ENCODE data around the gene LEMD3. TPM values are rescaled to one million over a fixed set of nuclear protein-coding genes. Genes with fewer than 3 reads are reported as not detected.

The LEMD3 gene
- total RNA-seq, 4 donors from 2014 or later, result 17.9 to 51.7 (median 44.3) TPM

DNA sequence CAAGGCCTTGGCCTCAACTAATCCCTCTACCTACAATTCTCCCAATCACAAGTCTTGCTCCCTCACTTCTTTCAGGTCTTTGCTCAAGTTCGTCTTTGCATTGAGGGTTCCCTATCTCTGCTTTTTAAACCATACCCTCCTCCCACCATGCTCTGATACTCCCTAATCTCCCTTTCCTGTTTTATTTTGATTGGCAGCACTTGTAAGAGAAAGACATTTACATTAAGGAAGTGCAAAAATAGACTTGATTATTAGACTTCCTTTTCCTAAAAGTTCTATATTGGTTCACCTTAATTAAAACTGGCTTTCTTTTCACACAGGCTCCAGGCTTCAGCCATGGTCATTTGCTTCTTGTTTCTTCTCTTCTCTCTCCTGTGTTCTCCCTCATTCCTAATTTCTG, 30.0 kb upstream of the LEMD3 start:
- H3K4me1 ChIP-seq, result no peaks in the 10 kb centered on the region
- TF ChIP-seq CTCF (IDR thresholded peaks at IDR 0.05), result no peak
- no peak for TF ChIP-seq POLR2A (IDR thresholded peaks at IDR 0.05)
- no peak for DNase-seq
- H3K27me3 ChIP-seq, result no peaks in the 10 kb centered on the region
- H3K36me3 ChIP-seq, result no peaks in the 10 kb centered on the region
- H3K9me3 ChIP-seq, result no peaks in the 10 kb centered on the region
- no peak overlapping the region for H3K27ac ChIP-seq
- no peak overlapping the region for H3K4me3 ChIP-seq

- no peaks in the 10 kb centered on the region for H3K27me3 ChIP-seq
- H3K4me3 ChIP-seq, result no peak overlapping the region
- H3K27ac ChIP-seq, result no peak overlapping the region
- no peak for DNase-seq
- no peaks in the 10 kb centered on the region for H3K9me3 ChIP-seq
- no peak for TF ChIP-seq POLR2A (IDR thresholded peaks at IDR 0.05)
- TF ChIP-seq CTCF (IDR thresholded peaks at IDR 0.05), result no peak
- H3K36me3 ChIP-seq, result no peaks in the 10 kb centered on the region
- H3K4me1 ChIP-seq, result no peaks in the 10 kb centered on the region
Observed at GRCh38 chr12:65140738-65141137, 28.6 kb upstream of the LEMD3 start.

- no peaks in the 10 kb centered on the region for H3K36me3 ChIP-seq
- H3K27ac ChIP-seq, result no peak overlapping the region
- no peak for DNase-seq
- TF ChIP-seq CTCF (IDR thresholded peaks at IDR 0.05), result no peak
- TF ChIP-seq POLR2A (IDR thresholded peaks at IDR 0.05), result no peak
- no peak overlapping the region for H3K4me3 ChIP-seq
- H3K9me3 ChIP-seq, result no peaks in the 10 kb centered on the region
- no peaks in the 10 kb centered on the region for H3K27me3 ChIP-seq
- H3K4me1 ChIP-seq, result no peaks in the 10 kb centered on the region
Observed at GRCh38 chr12:65147312-65147905, 22.0 kb upstream of the LEMD3 start.

- H3K4me3 ChIP-seq, result no peak overlapping the region
- no peak for DNase-seq
- H3K36me3 ChIP-seq, result no peaks in the 10 kb centered on the region
- H3K27ac ChIP-seq, result no peak overlapping the region
- H3K9me3 ChIP-seq, result no peaks in the 10 kb centered on the region
- no peak for TF ChIP-seq CTCF (IDR thresholded peaks at IDR 0.05)
- no peaks in the 10 kb centered on the region for H3K4me1 ChIP-seq
- H3K27me3 ChIP-seq, result no peaks in the 10 kb centered on the region
Observed at GRCh38 chr12:65152012-65152411, 17.4 kb upstream of the LEMD3 start.

GRCh38 chr12:65152596-65152995, 16.8 kb upstream of the LEMD3 start:
- Histone ChIP-seq H3K4me1 (no peaks in the 10 kb centered on the region), H3K9me3 (no peaks in the 10 kb centered on the region), H3K27ac (no peak overlapping the region), H3K27me3 (no peaks in the 10 kb centered on the region), H3K4me3 (no peak overlapping the region), H3K36me3 (no peaks in the 10 kb centered on the region)
- no peak for DNase-seq
- no peak for TF ChIP-seq POLR2A (IDR thresholded peaks at IDR 0.05)
- no peak for TF ChIP-seq CTCF (IDR thresholded peaks at IDR 0.05)

DNA sequence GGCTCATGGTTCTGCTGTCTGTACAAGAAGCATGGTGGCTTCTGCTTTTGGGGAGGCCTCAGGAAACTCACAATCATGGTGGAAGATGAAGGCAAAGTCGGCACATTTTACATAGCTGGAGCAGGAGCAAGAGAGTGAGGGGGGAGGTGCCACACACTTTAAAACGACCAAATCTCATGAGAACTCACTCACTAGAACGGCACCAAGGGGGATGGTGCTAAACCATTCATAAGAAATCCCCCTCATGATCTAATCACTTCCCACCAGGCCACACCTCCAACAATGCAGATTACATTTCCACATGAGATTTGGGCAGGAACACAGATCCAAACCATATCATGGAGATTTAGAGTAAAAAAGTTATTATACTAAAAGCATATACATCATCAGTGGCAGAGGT, 13.6 kb upstream of the LEMD3 start:
- Histone ChIP-seq H3K4me1 (no peaks in the 10 kb centered on the region), H3K36me3 (no peaks in the 10 kb centered on the region), H3K27ac (no peak overlapping the region), H3K27me3 (no peaks in the 10 kb centered on the region), H3K9me3 (no peaks in the 10 kb centered on the region), H3K4me3 (no peak overlapping the region)
- no peak for TF ChIP-seq CTCF (IDR thresholded peaks at IDR 0.05)
- no peak for TF ChIP-seq POLR2A (IDR thresholded peaks at IDR 0.05)
- DNase-seq, result no peak

Data from Peyer's patch (tissue), 4 donors.